HG03280 (cell line): ENCODE measurements around the gene CDKAL1.
"Not testable (repeated sequence)": the region's sequence is repeated elsewhere in the genome, so short reads cannot be mapped to it uniquely, and the experiment has no call there.

Experiments used
- ATAC-seq: cut with Tn5 transposase; IDR thresholded peaks from one replicate; pipeline ENCODE4 v1.9.1; 2021; ENCODE audit warnings: mild to moderate bottlenecking, moderate library complexity; ENCODE audit not compliant: unreplicated experiment

CDKAL1 gene

DNA sequence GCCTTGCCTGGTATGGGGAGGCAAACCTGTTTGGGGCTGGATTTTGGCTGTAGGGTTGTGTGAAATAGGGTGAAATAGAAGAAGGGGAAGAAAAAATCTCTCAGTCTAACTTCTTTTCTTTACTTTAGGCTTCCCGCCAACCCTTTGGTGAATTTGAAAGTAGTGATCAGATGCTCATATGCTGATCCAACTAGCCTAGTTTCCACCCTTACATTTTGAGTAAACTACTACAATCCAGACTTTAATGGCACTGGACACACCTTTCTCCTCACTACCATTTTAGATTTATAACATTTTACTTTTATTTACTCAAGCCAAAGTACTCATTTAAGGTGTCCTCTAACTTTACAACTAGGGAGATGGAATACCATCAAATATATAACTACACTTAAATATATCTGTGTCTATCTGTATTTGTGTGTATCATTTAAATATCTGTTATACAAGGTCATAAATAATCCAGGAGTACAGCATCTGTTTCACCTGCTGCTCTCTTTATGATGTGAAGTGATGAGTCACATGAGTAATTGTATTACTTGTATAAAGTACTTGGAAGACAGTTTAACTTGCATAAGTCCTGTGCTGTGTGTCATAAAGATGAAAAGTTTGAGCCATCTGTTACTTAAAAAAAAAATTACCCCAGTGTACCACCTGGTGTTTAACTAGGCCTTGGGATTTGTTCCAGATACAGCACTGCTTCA is 172.1 kb downstream of the CDKAL1 start:
- peak; percentile 5 for ATAC-seq

DNA sequence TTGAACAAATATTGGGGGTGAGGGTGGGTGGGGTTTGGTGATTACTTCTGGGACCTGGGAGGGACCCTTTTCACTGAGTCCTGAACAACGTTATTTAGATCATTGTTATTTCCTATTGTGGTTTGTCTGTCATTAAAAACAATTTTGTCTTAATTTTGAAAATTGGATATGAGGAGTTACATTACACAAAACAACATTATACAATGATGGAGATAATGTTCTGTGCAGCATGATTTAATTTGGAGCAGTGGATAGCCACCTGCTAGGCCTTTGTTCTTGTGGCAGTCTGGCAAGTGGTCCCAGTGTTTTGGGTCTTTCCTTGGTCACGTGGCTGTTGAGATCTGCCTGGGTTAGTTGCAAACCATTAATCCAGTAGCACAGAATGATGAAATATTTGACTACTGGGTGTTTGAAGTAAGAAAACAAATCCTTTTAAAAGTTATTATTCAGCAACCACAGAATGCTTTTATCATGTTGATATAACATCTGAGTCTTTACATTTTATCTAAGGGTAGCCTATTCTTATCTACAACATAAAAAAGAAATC is 172.8 kb downstream of the CDKAL1 start:
- no peak for ATAC-seq

DNA sequence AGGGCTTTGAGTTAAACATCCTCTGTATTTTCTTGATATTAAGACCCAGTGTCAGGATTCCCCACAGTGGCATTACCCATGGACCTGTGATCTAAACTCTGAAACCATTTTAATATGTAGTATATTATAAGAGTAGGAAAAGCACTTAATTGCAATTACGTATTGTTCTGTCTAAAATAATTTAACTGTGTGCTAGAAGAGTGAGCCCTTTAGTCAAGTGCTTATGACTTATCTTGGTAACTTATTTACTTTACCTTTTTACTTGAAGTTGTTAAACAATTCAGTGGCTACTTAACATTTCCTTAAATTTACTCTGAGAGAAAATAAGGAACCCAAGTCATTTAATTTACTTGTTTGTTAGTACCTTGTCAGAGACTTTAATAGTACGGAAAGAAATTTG is 173.6 kb downstream of the CDKAL1 start:
- no peak for ATAC-seq

DNA sequence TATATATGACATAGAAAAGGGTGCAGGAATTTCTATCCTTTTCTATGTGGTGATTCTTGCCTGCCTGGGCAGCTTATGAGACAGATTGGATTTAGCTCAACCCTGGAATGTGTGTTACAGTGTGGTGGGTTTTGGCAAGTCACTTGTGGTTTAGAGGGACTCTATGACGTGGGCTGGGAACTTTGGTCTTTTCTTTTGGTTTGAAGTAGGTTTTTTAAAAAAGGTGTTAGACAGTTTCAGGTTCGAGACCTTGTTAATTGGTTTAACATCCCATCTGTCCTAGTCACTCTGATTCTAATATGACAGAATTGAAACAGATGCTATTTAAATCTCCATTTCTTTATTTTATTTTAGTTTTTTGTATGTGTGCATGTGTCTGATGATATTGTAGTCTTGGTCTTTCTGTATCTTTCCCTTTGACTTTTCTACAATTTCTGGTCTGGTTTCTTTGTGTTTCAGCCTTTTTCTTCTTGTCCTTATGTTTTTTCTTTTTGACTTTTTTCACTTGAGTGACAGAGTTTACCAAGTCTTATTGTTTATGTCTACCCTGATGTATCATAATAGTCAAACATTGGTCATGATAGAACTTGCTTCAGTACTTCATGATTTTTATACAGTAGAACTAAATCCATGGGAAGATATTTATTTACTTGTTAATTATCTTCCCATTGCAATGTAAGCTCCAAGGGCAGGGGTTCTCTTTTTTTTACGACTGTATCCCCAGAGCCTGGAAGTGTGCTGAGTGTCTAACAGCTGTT is 174.3 kb downstream of the CDKAL1 start:
- ATAC-seq: peak; percentile 52

DNA sequence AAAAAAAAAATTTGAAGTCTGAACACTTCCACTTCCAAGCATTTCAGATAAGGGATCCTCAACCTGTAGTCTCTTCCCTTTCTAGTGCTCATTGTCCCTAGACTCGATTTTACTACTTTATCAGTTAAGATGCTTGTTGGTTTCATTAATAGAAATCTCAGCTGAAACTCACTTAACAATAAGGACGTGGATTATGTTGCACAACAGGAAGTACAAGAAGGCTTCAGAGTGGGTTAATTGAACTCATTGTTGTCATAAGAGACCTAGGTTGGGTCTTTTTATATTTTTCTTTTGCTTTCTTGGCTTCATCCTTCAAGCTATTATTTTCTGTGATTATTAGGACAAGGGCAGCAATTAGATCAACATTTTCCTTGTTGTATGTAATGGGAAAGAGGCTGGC is 175.2 kb downstream of the CDKAL1 start:
- no peak for ATAC-seq

DNA sequence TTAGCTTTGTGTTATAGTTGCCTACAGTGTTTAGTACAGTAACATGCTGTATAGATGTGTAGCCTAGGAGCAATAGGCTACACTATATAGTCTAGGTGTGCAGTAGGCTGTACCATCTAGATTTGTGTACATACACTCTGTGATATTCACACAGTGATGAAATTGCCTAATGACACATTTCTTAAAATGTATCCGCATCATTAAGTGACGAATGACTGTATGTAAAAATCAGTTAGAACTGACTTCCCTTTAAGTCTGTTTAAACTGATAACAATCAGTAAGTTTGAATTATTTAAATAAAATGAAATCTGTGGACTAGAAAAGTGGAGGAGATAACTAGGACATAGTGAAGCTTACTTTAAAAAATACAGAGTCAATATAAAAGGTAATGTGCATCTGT is 176.1 kb downstream of the CDKAL1 start:
- no peak for ATAC-seq

DNA sequence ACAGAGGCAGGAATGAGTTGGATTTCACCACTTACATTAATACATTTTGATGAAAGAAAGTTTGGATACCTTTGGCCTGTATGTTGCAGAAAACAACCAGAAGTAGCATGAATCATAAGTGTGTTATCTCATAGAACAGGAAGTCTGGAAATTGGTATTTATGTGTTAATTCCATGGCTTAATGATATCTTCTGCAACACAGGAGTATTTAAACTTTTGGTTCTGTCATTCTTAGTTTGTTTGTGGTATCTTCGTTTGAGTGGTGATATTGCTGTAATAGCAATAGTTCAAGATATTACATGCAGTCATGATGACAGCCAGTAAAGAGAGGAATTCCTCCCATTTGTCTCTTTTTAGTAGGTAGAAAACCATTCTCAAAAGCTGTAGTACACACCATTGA is 177.3 kb downstream of the CDKAL1 start:
- no peak for ATAC-seq

DNA sequence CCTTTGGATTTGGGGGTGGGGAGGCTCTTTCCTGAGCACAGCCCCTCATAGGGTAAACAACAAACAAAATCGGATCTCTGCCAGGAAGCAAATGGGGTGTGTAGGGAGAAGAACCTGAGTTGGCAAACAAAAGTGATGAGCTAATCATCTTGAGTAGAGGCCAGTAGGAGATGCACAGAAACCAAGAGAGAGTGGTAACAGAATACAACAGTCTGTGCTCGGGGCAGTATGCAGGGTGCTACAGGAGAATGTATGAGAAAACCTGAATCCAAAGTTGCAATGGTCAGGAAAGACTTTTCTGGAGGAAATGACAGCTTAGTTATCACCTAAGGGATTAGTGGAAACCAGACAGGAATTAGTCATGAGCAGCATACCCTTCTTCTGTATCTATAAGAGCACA is 177.8 kb downstream of the CDKAL1 start:
- no peak for ATAC-seq

DNA sequence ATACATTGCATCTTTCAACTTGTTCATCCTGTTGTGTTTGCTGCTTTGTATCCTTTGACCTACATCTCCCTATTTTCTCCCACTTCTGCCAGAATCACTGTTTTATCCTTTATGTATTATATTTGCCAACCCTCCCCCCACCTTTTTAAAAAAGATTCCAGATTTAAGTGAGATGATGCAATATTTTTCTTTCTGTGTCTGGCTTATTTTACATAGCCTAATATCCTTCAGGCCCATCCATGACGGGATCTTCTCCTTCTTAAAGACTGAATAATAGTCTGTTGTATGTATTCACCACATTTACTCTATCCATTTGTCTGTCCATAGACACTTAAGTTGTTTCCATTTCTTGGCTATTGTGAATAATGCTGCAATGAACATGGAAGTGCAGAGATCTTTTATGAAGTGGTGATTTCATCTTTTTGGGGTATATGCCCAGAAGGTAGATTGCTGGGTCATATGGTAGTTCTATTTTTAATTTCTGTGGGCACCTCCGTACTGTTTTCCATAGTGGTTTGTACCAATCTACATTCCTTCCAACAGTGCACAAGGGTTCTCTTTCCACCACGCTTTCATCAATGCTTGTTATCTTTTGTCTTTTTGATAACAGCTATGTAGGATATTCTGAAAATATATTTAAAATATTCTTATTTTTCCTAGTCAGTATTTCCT is 181.0 kb downstream of the CDKAL1 start:
- ATAC-seq: no peak

DNA sequence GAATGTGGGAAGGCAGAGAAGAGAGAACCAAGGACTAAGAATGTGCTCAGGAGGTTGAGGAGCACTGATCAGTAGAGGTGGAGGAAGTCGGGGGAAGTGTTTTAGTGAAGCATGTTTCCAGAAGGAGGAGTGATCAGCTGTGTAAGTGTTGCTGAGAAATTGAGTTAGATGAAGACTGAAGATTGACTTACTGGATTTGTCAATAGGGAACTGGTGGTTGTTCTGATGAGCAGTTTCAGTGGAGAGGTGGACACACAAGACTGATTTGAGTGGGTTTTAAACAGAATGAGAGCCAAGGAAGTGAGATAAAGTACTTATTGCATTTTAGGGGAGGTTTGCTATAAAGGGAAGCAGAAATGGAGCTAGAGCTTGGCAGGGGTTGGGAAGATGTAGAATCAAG is 182.6 kb downstream of the CDKAL1 start:
- ATAC-seq: peak; percentile 67

DNA sequence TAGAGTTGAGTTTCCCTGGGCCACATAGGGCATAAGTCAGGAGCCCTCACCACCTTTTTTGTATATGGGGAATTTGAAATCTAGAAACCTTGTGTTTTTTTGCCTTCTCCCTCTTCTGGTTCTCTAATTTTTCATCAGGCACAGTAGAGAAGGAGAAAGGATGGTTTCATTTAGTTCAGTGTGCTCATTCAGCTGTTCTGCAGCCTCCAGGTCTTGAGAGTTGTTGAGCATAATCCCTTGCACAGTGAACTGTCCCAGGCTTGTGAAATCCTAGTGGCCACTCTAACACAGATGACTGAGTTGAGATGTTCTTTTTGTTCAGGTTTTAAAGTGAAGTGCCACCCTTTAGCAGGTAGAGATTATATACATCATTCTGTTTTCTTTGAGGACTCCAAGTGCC is 183.5 kb downstream of the CDKAL1 start:
- ATAC-seq: no peak

DNA sequence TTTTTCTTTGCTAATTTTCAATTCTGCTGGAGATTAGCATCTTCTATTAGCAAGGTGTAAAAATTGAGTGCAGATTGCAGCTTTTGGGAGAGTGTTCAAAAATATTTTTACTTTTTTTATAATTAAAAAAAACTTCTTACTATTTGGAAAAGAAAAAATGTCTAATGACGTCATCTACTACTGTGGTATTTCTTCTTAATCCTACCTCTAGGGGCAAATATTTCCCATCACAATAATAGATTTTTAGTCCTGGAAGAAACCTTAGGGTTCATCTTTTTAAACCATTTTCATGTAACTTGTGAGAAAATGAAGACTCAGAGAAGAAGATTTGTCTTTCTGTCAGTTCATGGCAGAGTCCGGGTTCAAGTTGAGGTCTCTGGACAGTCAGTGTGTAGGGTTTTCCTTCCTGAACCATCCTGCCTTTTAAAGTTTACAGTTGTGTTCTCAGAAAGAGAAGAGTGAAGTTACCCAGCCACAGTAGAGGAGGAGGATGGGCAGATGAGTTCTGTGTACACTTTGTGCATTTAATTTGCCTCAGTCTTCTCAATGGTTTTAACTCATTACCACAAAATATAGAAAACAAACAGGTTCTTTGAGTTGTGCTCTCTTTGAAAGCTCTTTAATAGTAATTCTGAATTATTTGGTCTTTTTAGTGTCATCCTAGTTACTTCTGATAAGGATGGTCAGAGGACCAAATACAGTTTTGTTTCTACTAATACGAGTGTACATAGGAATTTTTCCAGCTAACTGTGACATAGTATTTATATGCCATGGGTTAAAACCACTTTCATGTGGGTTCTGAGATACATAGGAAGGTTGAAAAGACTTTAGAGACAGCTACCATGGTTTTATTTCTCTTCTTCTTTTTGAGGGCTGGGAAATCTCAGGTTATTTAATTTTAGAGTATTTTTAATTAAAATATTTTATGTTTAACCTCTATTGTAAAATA is 184.7 kb downstream of the CDKAL1 start:
- ATAC-seq: no peak

DNA sequence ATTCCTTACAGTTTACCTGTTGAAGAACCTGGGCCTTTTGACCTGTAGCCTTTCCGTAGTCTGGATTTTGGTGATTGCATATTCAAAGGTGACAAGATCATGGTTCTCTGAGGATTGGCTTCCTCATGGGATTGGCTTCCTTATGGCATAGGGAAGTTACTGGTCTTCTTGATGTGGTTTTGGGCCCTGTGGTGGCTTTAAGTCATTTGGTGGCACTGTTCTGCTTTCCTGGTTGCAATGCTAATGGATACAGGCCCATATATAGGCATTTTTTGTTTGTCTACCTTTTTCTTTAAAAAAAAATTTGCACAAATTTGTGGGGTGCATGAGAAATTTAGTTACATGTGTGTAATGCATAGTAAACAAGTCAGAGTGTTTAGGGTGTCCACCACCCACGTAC is 185.7 kb downstream of the CDKAL1 start:
- ATAC-seq: no peak

DNA sequence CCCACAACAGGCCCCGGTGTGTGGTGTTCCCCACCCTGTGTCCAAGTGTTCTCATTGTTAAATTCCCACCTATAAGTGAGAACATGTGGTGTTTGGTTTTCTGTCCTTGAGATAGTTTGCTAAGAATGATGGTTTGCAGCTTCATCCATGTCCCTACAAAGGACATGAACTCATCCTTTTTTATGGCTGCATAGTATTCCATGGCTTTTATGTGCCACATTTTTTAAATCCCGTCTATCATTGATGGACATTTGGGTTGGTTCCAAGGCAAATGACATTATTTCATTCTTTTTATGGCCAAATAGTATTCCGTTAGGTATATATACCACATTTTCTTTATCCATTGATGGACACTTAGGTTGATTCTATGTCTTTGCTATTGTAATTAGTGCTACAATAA is 186.9 kb downstream of the CDKAL1 start:
- ATAC-seq: not testable (repeated sequence)

DNA sequence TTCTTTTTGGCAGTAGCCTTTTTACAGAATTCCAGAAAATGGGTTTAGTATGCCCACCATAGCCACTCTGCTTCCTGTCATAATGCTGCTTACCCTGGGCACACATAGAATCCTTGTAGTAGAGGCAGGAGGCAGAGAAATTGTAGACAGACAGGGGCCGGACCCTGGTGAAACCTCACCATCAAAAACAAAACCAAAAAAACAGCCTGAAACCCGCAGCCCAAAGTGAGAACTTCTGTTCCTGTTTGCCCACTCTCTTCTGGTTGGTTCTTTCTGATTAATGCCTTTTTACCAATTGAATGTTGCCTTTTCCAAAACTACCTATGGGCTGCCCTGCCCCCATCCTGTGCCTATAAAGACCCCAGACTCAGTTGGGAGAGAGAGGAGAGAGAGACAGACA is 188.2 kb downstream of the CDKAL1 start:
- no peak for ATAC-seq

DNA sequence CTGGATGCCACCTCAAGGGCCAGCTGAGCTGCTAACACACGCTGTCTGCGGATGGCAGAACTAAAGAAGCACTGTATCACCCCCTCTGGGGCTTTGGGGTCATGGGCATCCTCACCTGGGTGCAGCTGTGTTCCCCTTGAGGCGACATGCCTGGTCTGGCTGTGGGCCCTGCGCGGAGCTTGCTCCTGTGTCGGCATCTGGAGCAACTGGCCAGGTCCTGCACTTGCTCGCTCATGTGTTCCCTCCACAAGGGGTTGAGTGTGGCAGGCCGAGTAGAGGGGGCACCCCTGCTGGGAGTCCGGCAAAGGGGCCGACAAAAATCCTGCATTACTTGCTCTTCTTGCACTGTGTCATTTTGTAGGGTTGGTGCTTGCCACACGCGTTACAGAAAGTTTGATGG is 189.0 kb downstream of the CDKAL1 start:
- no peak for ATAC-seq

DNA sequence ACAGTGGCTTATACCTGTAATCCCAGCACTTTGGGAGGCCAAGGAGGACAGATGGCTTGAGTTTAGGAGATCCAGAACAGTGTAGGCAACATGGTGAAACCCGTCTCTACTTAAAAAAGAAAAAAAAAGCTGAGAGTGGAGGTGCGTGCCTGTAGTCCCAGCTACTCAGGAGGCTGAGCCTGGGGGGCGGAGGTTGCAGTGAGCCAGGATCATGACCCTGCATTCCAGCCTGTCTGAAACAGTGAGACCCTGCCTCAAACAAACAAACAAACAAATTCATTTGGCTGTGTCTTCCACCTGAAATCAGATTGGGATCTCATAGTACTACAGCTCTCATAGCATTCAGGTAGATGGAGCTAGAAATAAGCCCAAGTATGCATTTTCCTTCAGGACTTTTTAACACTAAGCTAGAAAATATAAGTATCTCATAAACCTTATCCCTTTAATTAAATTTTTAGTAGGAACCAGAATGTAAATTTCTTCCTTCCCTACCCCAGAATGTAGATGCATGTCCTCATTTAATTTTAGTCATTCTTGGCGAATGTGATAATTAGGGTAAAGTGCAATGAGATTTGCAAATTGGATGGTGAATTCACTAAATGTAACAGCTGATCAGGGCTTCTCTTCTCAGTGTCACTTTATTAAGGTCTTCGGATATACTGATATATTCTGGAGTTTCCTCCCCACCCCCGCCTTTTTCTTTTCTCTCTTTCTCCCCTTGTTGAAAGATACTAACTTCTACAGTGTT is 190.4 kb downstream of the CDKAL1 start:
- ATAC-seq: no peak

DNA sequence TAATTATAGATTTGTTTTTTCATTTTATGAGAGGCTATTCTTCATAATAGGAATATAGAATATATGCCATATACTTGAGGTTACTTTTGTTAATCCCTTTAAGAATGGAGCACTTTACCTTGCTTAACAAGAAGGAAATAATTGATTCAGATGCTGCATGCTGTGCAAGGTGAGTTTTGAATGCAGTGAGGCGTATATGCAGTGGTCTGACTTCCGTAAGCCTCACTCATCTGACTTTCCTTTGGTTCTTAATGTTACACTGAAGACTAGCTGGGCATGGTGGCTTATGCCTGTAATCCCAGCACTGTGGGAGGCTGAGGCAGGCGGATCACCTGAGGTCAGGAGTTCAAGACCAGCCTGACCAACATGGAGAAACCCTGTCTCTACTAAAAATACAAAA is 191.0 kb downstream of the CDKAL1 start:
- ATAC-seq: not testable (repeated sequence)

DNA sequence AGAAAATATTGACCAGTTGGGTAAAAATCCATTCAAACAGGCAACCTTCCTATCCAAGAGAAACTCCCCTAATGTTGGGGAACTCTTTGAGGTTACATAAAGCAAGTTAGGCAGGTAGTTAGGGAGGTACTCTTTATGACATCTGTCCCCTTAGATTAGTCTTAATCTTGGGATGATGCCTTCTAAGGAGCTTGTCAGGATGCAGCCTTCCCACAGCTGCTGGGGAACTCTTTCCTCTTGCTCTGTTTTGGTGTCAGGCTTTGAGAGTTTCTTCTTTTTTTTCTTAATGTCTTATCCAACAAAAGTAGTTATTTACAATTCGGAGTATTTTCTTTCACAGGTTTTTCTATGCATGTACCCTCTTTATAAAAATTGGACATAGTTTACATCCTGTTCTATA is 194.8 kb downstream of the CDKAL1 start:
- no peak for ATAC-seq

DNA sequence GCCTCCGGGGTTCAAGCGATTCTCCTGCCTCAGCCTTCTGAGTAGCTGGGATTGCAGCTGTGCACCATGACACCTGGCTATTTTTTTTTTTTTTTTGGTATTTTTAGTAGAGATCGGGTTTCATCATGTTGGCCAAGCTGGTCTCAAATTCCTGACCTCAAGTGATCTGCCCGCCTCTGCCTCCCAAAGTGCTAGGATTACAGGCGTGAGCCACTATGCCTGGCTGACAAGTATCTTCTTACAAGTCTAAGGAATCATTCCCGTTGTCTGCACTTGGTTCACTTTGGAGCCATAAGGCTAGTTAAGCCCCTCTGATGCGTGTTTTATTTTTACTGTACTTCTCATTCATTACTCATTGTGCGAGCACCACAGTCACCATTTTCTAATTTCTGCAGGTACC is 198.1 kb downstream of the CDKAL1 start:
- ATAC-seq: not testable (repeated sequence)
